GM12878 (cell line): ENCODE data around the gene TMEM82. TPM values are rescaled to one million over a fixed set of nuclear protein-coding genes. Genes with fewer than 3 reads are reported as not detected.

Experiments
- ATAC-seq: fragments of 200-7000 bp; cut with Tn5 transposase; 3 replicates; pipeline ENCODE4 v1.9.1; 2020; ENCODE audit warnings: mild to moderate bottlenecking, moderate library complexity
- BruUV-seq: library from RNA; stranded (reverse); fragments of 400-500 nt; replicated peaks from 2 replicates; lab custom pipeline; 2021; lab: Mats Ljungman, UMichigan
- CTCF ChIA-PET: fragments of 300-600 bp; sonication (Branson Sonifier 250); formaldehyde crosslinking; extraction: SDS; loops from one replicate; lab custom pipeline; 2021; ENCODE audit warnings: inconsistent platforms; lab: Yijun Ruan, JAX
- POLR2A ChIA-PET: fragments of 350-600 bp; formaldehyde crosslinking; extraction: SDS; loops from one replicate; lab custom pipeline; 2021; ENCODE audit warnings: inconsistent platforms; lab: Charles Lee
- RAD21 ChIA-PET: fragments of 300-600 bp; sonication (Branson Sonifier 250); formaldehyde crosslinking; loops from one replicate; lab custom pipeline; 2023; ENCODE audit warnings: antibody characterized with exemption; ENCODE audit not compliant: unreplicated experiment; lab: Charles Lee
- SMC1A ChIA-PET: fragments of 300-600 bp; sonication (Branson Sonifier 250); formaldehyde crosslinking; loops from one replicate; lab custom pipeline; 2023; ENCODE audit not compliant: unreplicated experiment, uncharacterized antibody; lab: Charles Lee
- DNase-seq: peaks from one replicate; pipeline ENCODE4 v3.0.0-alpha.2; 2011; ENCODE audit warnings: low read depth, low spot score
- FAIRE-seq: peaks from 3 replicates; lab custom pipeline; 2011; peaks lifted over from hg19 to GRCh38; lab: Jason Lieb, UNC
- H2AFZ ChIP-seq: 2 replicates; pipeline ENCODE4 v1.6.0; 2011; ENCODE audit warnings: low read depth, low read length, control low read depth; ENCODE audit not compliant: control insufficient read depth
- H3K27ac ChIP-seq: 2 replicates; pipeline ENCODE4 v1.5.1; 2011; ENCODE audit warnings: control low read depth; ENCODE audit not compliant: control insufficient read depth, insufficient read depth
- H3K27me3 ChIP-seq, 2 experiments: replicated peaks in 1 of 2; 2 replicates each; pipeline versions ENCODE4 v1.6.0 to v1.6.1; 2011; ENCODE audit warnings: low read length in 1 of 2; ENCODE audit not compliant: control insufficient read depth in 2 of 2, insufficient read depth in 2 of 2
- H3K36me3 ChIP-seq, 2 experiments: 2 replicates each; pipeline ENCODE4 v1.5.1; 2011; ENCODE audit warnings: low read length in 1 of 2; ENCODE audit not compliant: control insufficient read depth in 2 of 2, insufficient read depth in 2 of 2
- H3K4me1 ChIP-seq: 2 replicates; pipeline ENCODE4 v1.6.1; 2011; ENCODE audit warnings: mild to moderate bottlenecking, low read length, moderate library complexity, mixed read lengths; ENCODE audit not compliant: control insufficient read depth, insufficient read depth
- H3K4me2 ChIP-seq: 2 replicates; pipeline ENCODE4 v1.6.0; 2011; ENCODE audit warnings: control low read depth; ENCODE audit not compliant: control insufficient read depth, insufficient read depth
- H3K4me3 ChIP-seq: fragments of 200-600 bp; sonication (generic); 2 replicates; pipeline ENCODE4 v1.5.1; 2016
- H3K79me2 ChIP-seq: 2 replicates; pipeline ENCODE4 v1.6.0; 2011; ENCODE audit warnings: low read length; ENCODE audit not compliant: control insufficient read depth, insufficient read depth
- H3K9ac ChIP-seq: 2 replicates; pipeline ENCODE4 v1.8.0; 2011; ENCODE audit warnings: low read length, control low read depth, mixed read lengths; ENCODE audit not compliant: control insufficient read depth, insufficient read depth
- H3K9me3 ChIP-seq: replicated peaks from 3 replicates; pipeline ENCODE4 v1.5.1; 2011; ENCODE audit warnings: mild to moderate bottlenecking, low read length; ENCODE audit not compliant: control insufficient read depth, insufficient read depth
- H4K20me1 ChIP-seq: 2 replicates; pipeline ENCODE4 v1.6.0; 2011; ENCODE audit not compliant: control insufficient read depth, insufficient read depth
- ATF3 ChIP-seq: IDR thresholded peaks from 2 replicates; pipeline ENCODE4 v1.6.1; 2011; ENCODE audit warnings: low read depth, mild to moderate bottlenecking, low read length, moderate library complexity, borderline replicate concordance; ENCODE audit errors: extremely low read depth
- BHLHE40 ChIP-seq, 2 experiments: fragments of 450-650 bp in 1 of 2; IDR thresholded peaks; 2 replicates each; pipeline ENCODE4 v1.6.1; 2011 to 2017; ENCODE audit warnings: low read depth in 2 of 2, borderline replicate concordance in 1 of 2, improper control_type of control experiment in 1 of 2, low read length in 1 of 2, mild to moderate bottlenecking in 1 of 2
- NFYA ChIP-seq: IDR thresholded peaks from 2 replicates; pipeline ENCODE4 v1.6.1; 2011; ENCODE audit warnings: low read depth, mild to moderate bottlenecking, low read length, improper control_type of control experiment, borderline replicate concordance
- PBX3 ChIP-seq: IDR thresholded peaks from 2 replicates; pipeline ENCODE4 v1.6.1; 2011; ENCODE audit warnings: mild to moderate bottlenecking, low read depth, low read length, moderate library complexity; ENCODE audit not compliant: insufficient replicate concordance
- RCOR1 ChIP-seq: conservative IDR thresholded peaks from 2 replicates; pipeline ENCODE4 v1.6.1; 2012; ENCODE audit warnings: low read depth, low read length, improper control_type of control experiment
- RUNX3 ChIP-seq: IDR thresholded peaks from 2 replicates; pipeline ENCODE4 v1.6.1; 2012; ENCODE audit warnings: low read length, inconsistent platforms
- SPI1 ChIP-seq: IDR thresholded peaks from 2 replicates; pipeline ENCODE4 v1.6.1; 2011; ENCODE audit warnings: low read depth, mild to moderate bottlenecking, low read length, moderate library complexity, borderline replicate concordance; ENCODE audit not compliant: insufficient read depth
- ZBTB4 ChIP-seq: fragments of 450-650 bp; formaldehyde crosslinking; IDR thresholded peaks from 2 replicates; pipeline ENCODE4 v1.4.0; 2022; ENCODE audit warnings: mild to moderate bottlenecking, moderate library complexity
- WGBS: methylation state at CpG from one replicate; pipeline ENCODE4 v1.1.6; 2016; ENCODE audit warnings: low lambda C conversion rate; ENCODE audit not compliant: insufficient replicate concordance, insufficient coverage; ENCODE audit errors: missing lambda C conversion rate; 5-methylcytosine and 5-hydroxymethylcytosine counted together
- in situ Hi-C: fragments of 300-500 bp; cut with MboI; formaldehyde crosslinking; loops from 9 replicates; pipeline ENCODE4 v1.14.3; 2018; ENCODE audit warnings: mixed read lengths
- intact Hi-C: fragments of 100-400 bp; cut with micrococcal nuclease; formaldehyde crosslinking; loops from one replicate; pipeline ENCODE4 v1.14.2; 2022; ENCODE audit not compliant: unreplicated experiment
- polyA plus RNA-seq, 11 experiments: library from polyadenylated mRNA; depleted of rRNA in 4 of 11; unstranded in 6 of 11; stranded (reverse) in 5 of 11; fragments of >200 nt; fragmentation: Nextera tagmentation in 4 of 11; fragmentation: Illumina TruSeq in 1 of 11; extraction: Ambion mirVana in 4 of 11; extraction: Trizol in 1 of 11; gene quantifications; 1 replicate in 1 of 11; 2 replicates in 10 of 11; pipeline versions ENCODE4 v1.2.1 to v1.2.3, GENCODE V29; 2011 to 2016; ENCODE audit warnings: inconsistent platforms in 2 of 11, missing spikeins in 2 of 11, low read depth in 1 of 11
- total RNA-seq, 4 experiments: library from RNA; depleted of rRNA in 3 of 4; stranded (reverse); fragments of >200 nt in 3 of 4; fragmentation: Illumina TruSeq in 1 of 4; extraction: Trizol in 1 of 4; gene quantifications; 2 replicates each; pipeline versions ENCODE4 v1.2.1 to v1.2.3, GENCODE V29; 2013 to 2021

The TMEM82 gene
- total and polyA plus RNA-seq, 10 of the 15 experiments (the other 5 are each of a cell fraction or from before 2014, with no cell fraction given), result not detected

GRCh38 chr1:15751717-15752116 is 9.4 kb downstream of the TMEM82 start:
- SMC1A ChIA-PET, result no interaction called here
- Histone ChIP-seq H3K9me3 (no peaks in the 10 kb centered on the region), H3K4me3 (no peak overlapping the region), H4K20me1 (no peaks in the 10 kb centered on the region), H3K79me2 (no peaks in the 10 kb centered on the region)
- in situ Hi-C loops, result no loop called here
- no peak for TF ChIP-seq ZBTB4 (CRISPR knock-in tag)
- TF ChIP-seq ATF3, result no peak
- TF ChIP-seq RCOR1, result no peak
- TF ChIP-seq SPI1, result no peak
- TF ChIP-seq PBX3, result no peak
- TF ChIP-seq BHLHE40 (IDR thresholded peaks at IDR 0.05; ENCODE audit: borderline replicate concordance in 1 of 2, low read depth in 2 of 2, low read length in 1 of 2), result no peak
- no peak for TF ChIP-seq RUNX3
- no peak for TF ChIP-seq NFYA
- TF ChIP-seq, all 136 proteins: peak for 0
- Histone ChIP-seq H3K4me1 (no peaks in the 10 kb centered on the region), H3K27me3 (peaks cover 3 to 7% of the 10 kb centered on the region in 2 experiments; a peak in 2 of 4 replicates), H3K4me2 (no peak overlapping the region), H3K9ac (no peak overlapping the region), H3K27ac (no peak overlapping the region), H2AFZ (no peak overlapping the region), H3K36me3 (no peaks in the 10 kb centered on the region)
- BruUV-seq, result no TSS peak
- intact Hi-C loops, result no loop called here
- WGBS, result 40% methylated on average over 10 of the region's 10 CpGs
- POLR2A ChIA-PET, result no interaction called here
- FAIRE-seq, result no peak
- DNase-seq, result no peak
- CTCF ChIA-PET, result no interaction called here
- RAD21 ChIA-PET, result no interaction called here
- no peak for ATAC-seq
